GM12874 (cell line): ENCODE results near the gene DSTN.

ENCODE experiments used
- CTCF ChIP-seq: IDR thresholded peaks from 2 replicates; pipeline ENCODE4 v1.5.1; 2011; ENCODE audit warnings: low read depth, mild to moderate bottlenecking, control low read depth, low read length, moderate library complexity; ENCODE audit not compliant: insufficient read depth

Gene DSTN

DNA sequence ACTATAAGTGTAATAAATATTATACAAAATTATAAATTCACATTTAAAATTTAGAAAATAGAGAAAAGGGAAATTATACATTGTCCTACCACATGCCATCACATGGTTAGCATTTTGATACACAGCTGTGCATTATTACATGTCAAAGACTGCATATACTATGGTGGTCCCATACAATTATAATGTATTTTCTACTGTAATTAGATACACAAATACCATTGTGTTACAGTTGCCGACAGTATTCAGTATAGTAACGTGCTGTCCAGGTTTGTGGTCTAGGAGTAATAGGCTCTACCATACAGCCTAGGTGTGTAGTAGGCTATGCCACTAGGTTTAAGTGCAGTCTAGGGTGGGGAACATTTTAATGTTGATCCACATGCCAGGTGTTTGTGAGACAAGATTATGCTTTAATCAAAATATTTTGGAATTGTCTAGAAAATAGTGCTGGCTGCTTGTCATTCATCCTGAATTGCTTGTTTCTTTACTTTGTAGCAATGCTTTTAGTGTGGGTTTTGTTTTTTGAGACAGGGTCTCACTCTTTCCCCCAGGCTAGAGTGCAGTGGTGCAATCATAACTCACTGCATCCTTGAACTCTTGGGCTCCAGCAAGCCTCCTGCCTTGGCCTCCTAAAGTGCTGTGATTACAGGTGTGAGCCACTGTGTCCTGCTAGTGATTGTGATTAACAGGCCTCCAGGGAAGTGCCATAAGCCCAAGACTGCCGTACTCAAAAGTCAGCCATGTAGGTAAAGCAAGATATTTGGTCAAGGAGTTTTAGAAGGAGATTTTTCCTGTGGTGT is 39.0 kb downstream of the DSTN start:
- TF ChIP-seq CTCF = no peak

- TF ChIP-seq CTCF = no peak
These were observed 40.0 kb downstream of the DSTN start for GRCh38 chr20:17609811-17610377.

DNA sequence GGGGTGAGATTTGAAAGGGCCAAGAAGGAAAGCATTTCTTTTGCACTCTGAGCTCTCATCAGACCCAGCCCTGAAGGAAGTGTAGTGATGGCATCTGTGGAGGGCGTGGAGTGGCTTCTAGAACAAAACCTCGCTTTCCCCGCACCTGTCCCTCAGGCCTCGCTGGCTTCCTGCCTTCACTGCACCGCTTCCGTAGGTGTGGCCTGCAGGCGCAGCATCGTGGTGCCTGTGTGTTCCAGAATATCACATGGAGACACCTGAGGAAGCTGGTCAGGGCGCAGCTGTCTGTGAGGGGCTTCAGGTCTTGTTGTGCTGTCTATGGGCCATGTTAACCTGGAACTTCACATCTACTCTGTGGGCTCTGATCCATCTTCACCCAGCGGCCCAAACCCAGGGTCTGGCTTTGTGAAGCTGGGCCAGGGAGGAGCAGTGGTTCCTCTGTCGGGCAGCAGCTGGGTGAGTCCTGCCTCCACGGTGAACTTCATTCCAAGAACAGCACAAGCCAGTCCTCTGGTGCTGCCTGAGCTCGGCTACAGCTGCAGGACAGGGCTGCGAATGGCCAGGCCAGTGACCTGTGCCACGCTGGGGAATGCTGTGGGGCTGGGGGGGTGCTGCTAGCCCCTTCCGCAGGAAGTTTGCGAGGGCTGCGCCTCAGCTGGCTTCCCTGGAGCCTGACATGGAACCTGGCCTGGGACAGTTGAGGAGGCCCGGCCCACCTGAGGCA is 40.9 kb downstream of the DSTN start:
- no peak for TF ChIP-seq CTCF

DNA sequence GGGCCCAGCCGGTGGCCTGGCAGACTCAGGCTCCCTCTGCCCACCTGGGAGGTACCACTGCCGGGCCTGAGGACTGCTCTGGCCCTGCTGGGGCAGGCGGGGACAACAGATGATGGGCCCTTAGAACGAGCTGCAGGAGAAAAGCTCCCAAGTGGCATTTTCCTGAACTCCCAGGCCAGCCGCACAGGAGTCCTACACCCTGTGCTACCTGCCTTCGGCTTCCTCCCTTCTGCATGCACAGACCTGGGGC is 41.3 kb downstream of the DSTN start:
- no peak for TF ChIP-seq CTCF

- TF ChIP-seq CTCF = peak; percentile 41; the same call in 1 of the 2 replicates
These were observed 41.8 kb downstream of the DSTN start for GRCh38 chr20:17611540-17612286.

DNA sequence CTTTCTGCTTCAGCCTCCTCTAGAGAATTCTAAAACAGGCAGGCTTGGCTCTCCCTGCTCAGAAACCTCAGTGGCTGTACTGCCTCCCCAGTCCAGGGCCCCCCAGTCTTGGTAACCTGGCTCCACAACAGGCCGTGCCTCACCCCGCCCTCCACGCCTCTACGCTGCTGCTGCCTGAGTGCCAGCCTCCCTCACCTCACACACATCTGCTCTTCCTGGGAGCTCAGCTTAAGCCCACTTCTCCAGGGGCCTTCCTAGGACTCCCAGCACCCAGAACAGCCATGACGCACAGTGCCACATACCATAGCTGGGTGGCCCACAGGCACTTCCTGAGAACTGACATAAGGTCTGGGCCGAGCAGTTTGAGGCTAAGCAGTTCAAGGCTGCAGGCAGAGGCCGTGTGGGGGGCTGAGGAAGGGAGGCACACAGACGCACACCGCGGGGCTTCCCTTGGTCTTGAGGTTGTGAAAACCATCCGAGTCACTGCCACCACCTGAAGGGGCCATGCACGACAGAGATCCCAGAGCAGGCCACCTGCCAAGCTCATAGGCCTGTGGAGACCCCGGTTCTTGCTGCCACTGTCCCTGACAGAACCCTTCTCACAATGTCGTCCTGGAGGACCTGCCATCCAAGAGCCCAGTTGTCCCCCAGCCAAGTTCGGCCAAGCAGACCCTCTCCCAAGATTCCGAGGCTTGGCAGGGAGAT is 42.6 kb downstream of the DSTN start:
- TF ChIP-seq CTCF = no peak

DNA sequence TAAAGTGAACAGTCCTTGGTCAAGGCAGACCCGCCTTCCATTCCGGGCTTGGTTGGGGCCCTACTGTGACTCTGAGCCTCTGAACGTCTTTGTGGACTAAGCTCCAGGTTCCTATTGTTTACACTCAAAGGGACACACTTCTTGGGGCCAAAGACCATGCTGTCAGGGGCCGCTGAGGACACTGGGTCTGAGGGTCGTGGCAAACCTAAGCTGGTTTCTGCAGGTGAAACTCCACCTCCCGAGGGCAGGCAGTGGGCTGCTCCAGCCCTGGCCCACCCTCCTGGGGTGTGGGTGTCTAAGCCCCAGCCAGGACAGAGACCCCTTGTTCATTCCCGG is 43.1 kb downstream of the DSTN start:
- no peak for TF ChIP-seq CTCF
